Measurements from ENCODE around the gene LYL1. TPM values are rescaled to one million over a fixed set of nuclear protein-coding genes. Genes with fewer than 3 reads are reported as not detected.

The LYL1 gene
- total and polyA plus RNA-seq, 2 of the 13 experiments (the other 11 are each of a cell fraction or from before 2014, with no cell fraction given): 0.75 to 0.92 TPM

GRCh38 chr19:13150187-13150930 lies 47.7 kb upstream of the LYL1 start, which contains the start of the genes IER2 and STX10 (continued):
- TF ChIP-seq, protein P1, sequence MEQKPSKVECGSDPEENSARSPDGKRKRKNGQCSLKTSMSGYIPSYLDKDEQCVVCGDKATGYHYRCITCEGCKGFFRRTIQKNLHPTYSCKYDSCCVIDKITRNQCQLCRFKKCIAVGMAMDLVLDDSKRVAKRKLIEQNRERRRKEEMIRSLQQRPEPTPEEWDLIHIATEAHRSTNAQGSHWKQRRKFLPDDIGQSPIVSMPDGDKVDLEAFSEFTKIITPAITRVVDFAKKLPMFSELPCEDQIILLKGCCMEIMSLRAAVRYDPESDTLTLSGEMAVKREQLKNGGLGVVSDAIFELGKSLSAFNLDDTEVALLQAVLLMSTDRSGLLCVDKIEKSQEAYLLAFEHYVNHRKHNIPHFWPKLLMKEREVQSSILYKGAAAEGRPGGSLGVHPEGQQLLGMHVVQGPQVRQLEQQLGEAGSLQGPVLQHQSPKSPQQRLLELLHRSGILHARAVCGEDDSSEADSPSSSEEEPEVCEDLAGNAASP (CRISPR knock-in tag; IDR thresholded peaks at IDR 0.05; ENCODE audit: borderline replicate concordance): peak; percentile 88
- TF ChIP-seq, protein P2, sequence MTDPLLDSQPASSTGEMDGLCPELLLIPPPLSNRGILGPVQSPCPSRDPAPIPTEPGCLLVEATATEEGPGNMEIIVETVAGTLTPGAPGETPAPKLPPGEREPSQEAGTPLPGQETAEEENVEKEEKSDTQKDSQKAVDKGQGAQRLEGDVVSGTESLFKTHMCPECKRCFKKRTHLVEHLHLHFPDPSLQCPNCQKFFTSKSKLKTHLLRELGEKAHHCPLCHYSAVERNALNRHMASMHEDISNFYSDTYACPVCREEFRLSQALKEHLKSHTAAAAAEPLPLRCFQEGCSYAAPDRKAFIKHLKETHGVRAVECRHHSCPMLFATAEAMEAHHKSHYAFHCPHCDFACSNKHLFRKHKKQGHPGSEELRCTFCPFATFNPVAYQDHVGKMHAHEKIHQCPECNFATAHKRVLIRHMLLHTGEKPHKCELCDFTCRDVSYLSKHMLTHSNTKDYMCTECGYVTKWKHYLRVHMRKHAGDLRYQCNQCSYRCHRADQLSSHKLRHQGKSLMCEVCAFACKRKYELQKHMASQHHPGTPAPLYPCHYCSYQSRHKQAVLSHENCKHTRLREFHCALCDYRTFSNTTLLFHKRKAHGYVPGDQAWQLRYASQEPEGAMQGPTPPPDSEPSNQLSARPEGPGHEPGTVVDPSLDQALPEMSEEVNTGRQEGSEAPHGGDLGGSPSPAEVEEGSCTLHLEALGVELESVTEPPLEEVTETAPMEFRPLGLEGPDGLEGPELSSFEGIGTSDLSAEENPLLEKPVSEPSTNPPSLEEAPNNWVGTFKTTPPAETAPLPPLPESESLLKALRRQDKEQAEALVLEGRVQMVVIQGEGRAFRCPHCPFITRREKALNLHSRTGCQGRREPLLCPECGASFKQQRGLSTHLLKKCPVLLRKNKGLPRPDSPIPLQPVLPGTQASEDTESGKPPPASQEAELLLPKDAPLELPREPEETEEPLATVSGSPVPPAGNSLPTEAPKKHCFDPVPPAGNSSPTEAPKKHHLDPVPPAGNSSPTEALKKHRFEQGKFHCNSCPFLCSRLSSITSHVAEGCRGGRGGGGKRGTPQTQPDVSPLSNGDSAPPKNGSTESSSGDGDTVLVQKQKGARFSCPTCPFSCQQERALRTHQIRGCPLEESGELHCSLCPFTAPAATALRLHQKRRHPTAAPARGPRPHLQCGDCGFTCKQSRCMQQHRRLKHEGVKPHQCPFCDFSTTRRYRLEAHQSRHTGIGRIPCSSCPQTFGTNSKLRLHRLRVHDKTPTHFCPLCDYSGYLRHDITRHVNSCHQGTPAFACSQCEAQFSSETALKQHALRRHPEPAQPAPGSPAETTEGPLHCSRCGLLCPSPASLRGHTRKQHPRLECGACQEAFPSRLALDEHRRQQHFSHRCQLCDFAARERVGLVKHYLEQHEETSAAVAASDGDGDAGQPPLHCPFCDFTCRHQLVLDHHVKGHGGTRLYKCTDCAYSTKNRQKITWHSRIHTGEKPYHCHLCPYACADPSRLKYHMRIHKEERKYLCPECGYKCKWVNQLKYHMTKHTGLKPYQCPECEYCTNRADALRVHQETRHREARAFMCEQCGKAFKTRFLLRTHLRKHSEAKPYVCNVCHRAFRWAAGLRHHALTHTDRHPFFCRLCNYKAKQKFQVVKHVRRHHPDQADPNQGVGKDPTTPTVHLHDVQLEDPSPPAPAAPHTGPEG (CRISPR knock-in tag; IDR thresholded peaks at IDR 0.05): no peak
- TF ChIP-seq, protein P3, sequence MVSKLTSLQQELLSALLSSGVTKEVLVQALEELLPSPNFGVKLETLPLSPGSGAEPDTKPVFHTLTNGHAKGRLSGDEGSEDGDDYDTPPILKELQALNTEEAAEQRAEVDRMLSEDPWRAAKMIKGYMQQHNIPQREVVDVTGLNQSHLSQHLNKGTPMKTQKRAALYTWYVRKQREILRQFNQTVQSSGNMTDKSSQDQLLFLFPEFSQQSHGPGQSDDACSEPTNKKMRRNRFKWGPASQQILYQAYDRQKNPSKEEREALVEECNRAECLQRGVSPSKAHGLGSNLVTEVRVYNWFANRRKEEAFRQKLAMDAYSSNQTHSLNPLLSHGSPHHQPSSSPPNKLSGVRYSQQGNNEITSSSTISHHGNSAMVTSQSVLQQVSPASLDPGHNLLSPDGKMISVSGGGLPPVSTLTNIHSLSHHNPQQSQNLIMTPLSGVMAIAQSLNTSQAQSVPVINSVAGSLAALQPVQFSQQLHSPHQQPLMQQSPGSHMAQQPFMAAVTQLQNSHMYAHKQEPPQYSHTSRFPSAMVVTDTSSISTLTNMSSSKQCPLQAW (CRISPR knock-in tag; IDR thresholded peaks at IDR 0.05): peak; percentile 88
- no peak for TF ChIP-seq TRIM24 (CRISPR knock-in tag; IDR thresholded peaks at IDR 0.05)
- TF ChIP-seq TBX3 (IDR thresholded peaks at IDR 0.05; ENCODE audit: borderline replicate concordance): no peak
- no peak; the same call in 1 of the 2 replicates for TF ChIP-seq ZNF547 (CRISPR knock-in tag; IDR thresholded peaks at IDR 0.05)
- TF ChIP-seq FOXA1 (IDR thresholded peaks at IDR 0.05): no peak
- TF ChIP-seq FOXA1 (CRISPR knock-in tag; IDR thresholded peaks at IDR 0.05): peak; percentile 84
- peak; percentile 87; the same call in 1 of the 2 replicates for TF ChIP-seq FOXC1 (CRISPR knock-in tag; IDR thresholded peaks at IDR 0.05; ENCODE audit: borderline replicate concordance)
- no peak for TF ChIP-seq KDM1A (CRISPR knock-in tag; IDR thresholded peaks at IDR 0.05)
- no peak for TF ChIP-seq ZNF10 (CRISPR knock-in tag; IDR thresholded peaks at IDR 0.05; ENCODE audit: borderline replicate concordance, low read depth)
- TF ChIP-seq ZNF253 (CRISPR knock-in tag; IDR thresholded peaks at IDR 0.05; ENCODE audit: borderline replicate concordance): no peak
- no peak for TF ChIP-seq ZNF598 (CRISPR knock-in tag; IDR thresholded peaks at IDR 0.05; ENCODE audit: borderline replicate concordance)
- TF ChIP-seq, protein P4, sequence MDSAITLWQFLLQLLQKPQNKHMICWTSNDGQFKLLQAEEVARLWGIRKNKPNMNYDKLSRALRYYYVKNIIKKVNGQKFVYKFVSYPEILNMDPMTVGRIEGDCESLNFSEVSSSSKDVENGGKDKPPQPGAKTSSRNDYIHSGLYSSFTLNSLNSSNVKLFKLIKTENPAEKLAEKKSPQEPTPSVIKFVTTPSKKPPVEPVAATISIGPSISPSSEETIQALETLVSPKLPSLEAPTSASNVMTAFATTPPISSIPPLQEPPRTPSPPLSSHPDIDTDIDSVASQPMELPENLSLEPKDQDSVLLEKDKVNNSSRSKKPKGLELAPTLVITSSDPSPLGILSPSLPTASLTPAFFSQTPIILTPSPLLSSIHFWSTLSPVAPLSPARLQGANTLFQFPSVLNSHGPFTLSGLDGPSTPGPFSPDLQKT (CRISPR knock-in tag; IDR thresholded peaks at IDR 0.05; ENCODE audit: borderline replicate concordance): 0 out of 2 replicates have a peak, but pooled peaks have one; percentile 15
- TF ChIP-seq ZFP90 (CRISPR knock-in tag; IDR thresholded peaks at IDR 0.05; ENCODE audit: borderline replicate concordance): peak; percentile 37
